ENCODE measurements around the gene PSMD13.

GRCh38 chr11:240315-240714, 3.5 kb downstream of the PSMD13 start:
- TF ChIP-seq POLR2AphosphoS5 (IDR thresholded peaks at IDR 0.05) (no peak), CTCF (IDR thresholded peaks at IDR 0.05) (no peak), POLR2A (IDR thresholded peaks at IDR 0.05) (no peak), EP300 (IDR thresholded peaks at IDR 0.05) (no peak)
